SH-SY5Y (cell line): ENCODE results near the gene JADE3.

Experiments
- GATA2 ChIP-seq: IDR thresholded peaks from 2 replicates; pipeline ENCODE4 v1.6.1; 2011; ENCODE audit warnings: mild to moderate bottlenecking, low read depth, low read length
- GATA3 ChIP-seq: IDR thresholded peaks from 2 replicates; pipeline ENCODE4 v1.6.1; 2011; ENCODE audit warnings: low read depth, mild to moderate bottlenecking, low read length, moderate library complexity

GRCh38 chrX:46922611-46923010 lies 10.4 kb downstream of the JADE3 start:
- TF ChIP-seq GATA2 (no peak), GATA3 (no peak)
